Left renal cortex interstitium (tissue), 4 donors: Measurements from ENCODE around the gene LBH. TPM values are rescaled to one million over a fixed set of nuclear protein-coding genes. Genes with fewer than 3 reads are reported as not detected.

ENCODE experiments used
- DNase-seq, 4 donors: peaks; one replicate each; pipeline ENCODE4 v3.0.0-alpha.2; 2013; ENCODE audit warnings: low read depth in 4 of 4, low spot score in 2 of 4, missing footprints in 1 of 4
- polyA plus RNA-seq, 4 donors: library from polyadenylated mRNA; unstranded; fragments of 120-200 nt; gene quantifications; one replicate each; pipeline ENCODE4 v1.2.1, GENCODE V29; 2013; ENCODE audit not compliant: insufficient read length in 4 of 4

Gene LBH
- polyA plus RNA-seq, 4 donors, result 99.8 to 120 (median 119) TPM

GRCh38 chr2:30298302-30298701, 67.0 kb downstream of the LBH start:
- no peak for DNase-seq

GRCh38 chr2:30300122-30300455, 68.8 kb downstream of the LBH start:
- DNase-seq, result no peak

GRCh38 chr2:30300456-30301221, 69.3 kb downstream of the LBH start:
- DNase-seq, result no peak

GRCh38 chr2:30301551-30301950, 70.2 kb downstream of the LBH start:
- DNase-seq, result no peak

GRCh38 chr2:30302566-30302965, 71.2 kb downstream of the LBH start:
- DNase-seq, result no peak

GRCh38 chr2:30303095-30303494, 71.8 kb downstream of the LBH start:
- no peak for DNase-seq

GRCh38 chr2:30305235-30305634, 73.9 kb downstream of the LBH start:
- DNase-seq, result no peak

GRCh38 chr2:30306522-30306921, 75.2 kb downstream of the LBH start:
- DNase-seq, result no peak

GRCh38 chr2:30308280-30308679, 76.9 kb downstream of the LBH start:
- DNase-seq, result no peak

Other genes with a start within 250 kb of the LBH start
- 100 to 1,000 TPM; 106 to 129 (median 127) TPM for gene YPEL5, start 84.5 kb upstream of the LBH start, polyA plus RNA-seq
- gene LCLAT1, start 215.7 kb downstream of the LBH start, polyA plus RNA-seq, result 10 to 100 TPM; 17.4 to 23.5 (median 19.5) TPM